ENCODE results near the gene RCN2.
A peak's percentile ranks its signal among the peaks of the same experiment; 100 is the strongest.
"Not testable (repeated sequence)": the region's sequence is repeated elsewhere in the genome, so short reads cannot be mapped to it uniquely, and the experiment has no call there.

The RCN2 gene

GRCh38 chr15:76931397-76932134 is at the start of gene RCN2:
TSS of gene RCN2 (plus strand) at chr15:76931749. CDS start at chr15:76931842, 93 bp downstream.
- peak within 1 kb of the TSS; percentile 88 to 96 (median 91) for H3K9ac ChIP-seq
- no peaks in the 10 kb centered on the region for H3K9me3 ChIP-seq (replicated peaks in 1 of 11)
- H3K27ac ChIP-seq, result peak within 1 kb of the TSS; percentile 47 to 89 (median 87); a peak in 21 of 22 replicates
- H4K20me1 ChIP-seq, result peaks cover 0 to 13% (median 10%) of the 10 kb centered on the region in 11 experiments; a peak in 8 of 22 replicates
- H3K4me1 ChIP-seq, result peaks cover 34 to 46% (median 40%) of the 10 kb centered on the region in 10 experiments
- H3K4me3 ChIP-seq, result peak within 1 kb of the TSS; percentile 85 to 97 (median 94)
- no peak for TF ChIP-seq Cebpa-rat (IDR thresholded peaks at IDR 0.05)
- H3K27me3 ChIP-seq, result no peaks in the 10 kb centered on the region
- peaks cover 14 to 38% (median 19%) of the 10 kb centered on the region in 11 experiments; a peak in 20 of 22 replicates for H3K36me3 ChIP-seq
- peak within 1 kb of the TSS; percentile 73 to 91 (median 83) for H3K4me2 ChIP-seq

GRCh38 chr15:76885212-76885611 is 46.3 kb upstream of the RCN2 start:
- TF ChIP-seq Cebpa-rat (IDR thresholded peaks at IDR 0.05), result no peak
- Histone ChIP-seq H4K20me1 (no peaks in the 10 kb centered on the region), H3K27me3 (no peaks in the 10 kb centered on the region), H3K27ac (no peak overlapping the region), H3K4me2 (no peak overlapping the region), H3K9me3 (replicated peaks in 1 of 11) (peaks cover 8 to 19% (median 14%) of the 10 kb centered on the region in 11 experiments; a peak in 20 of 22 replicates), H3K4me3 (no peak overlapping the region), H3K36me3 (peaks cover 14 to 48% (median 30%) of the 10 kb centered on the region in 11 experiments; a peak in 19 of 22 replicates), H3K4me1 (peaks cover 0 to 11% (median 0%) of the 10 kb centered on the region in 10 experiments; a peak in 1 of 20 replicates), H3K9ac (no peak overlapping the region)

- not testable (repeated sequence) for H3K27me3 ChIP-seq, H3K4me1 ChIP-seq, H4K20me1 ChIP-seq, H3K9ac ChIP-seq, H3K4me2 ChIP-seq, H3K27ac ChIP-seq, H3K4me3 ChIP-seq
- H3K9me3 ChIP-seq (replicated peaks in 1 of 11), result peaks cover 25 to 34% (median 29%) of the 10 kb centered on the region in 11 experiments
- H3K36me3 ChIP-seq, result peaks cover 9 to 26% (median 14%) of the 10 kb centered on the region in 11 experiments; a peak in 16 of 22 replicates
Measured at GRCh38 chr15:76887280-76888141, 44.0 kb upstream of the RCN2 start.

- not testable (repeated sequence) for H4K20me1 ChIP-seq, H3K27me3 ChIP-seq, H3K27ac ChIP-seq, H3K4me3 ChIP-seq, H3K4me1 ChIP-seq, H3K4me2 ChIP-seq, H3K9ac ChIP-seq
- Histone ChIP-seq H3K9me3 (replicated peaks in 1 of 11) (peaks cover 30 to 40% (median 33%) of the 10 kb centered on the region in 11 experiments), H3K36me3 (peaks cover 0 to 22% (median 8%) of the 10 kb centered on the region in 11 experiments; a peak in 9 of 22 replicates)
Measured at GRCh38 chr15:76892836-76893235, 38.7 kb upstream of the RCN2 start.

- Histone ChIP-seq H3K9ac (no peak overlapping the region), H3K4me1 (no peaks in the 10 kb centered on the region), H3K27ac (no peak overlapping the region), H3K36me3 (peaks cover 0 to 28% (median 12%) of the 10 kb centered on the region in 11 experiments; a peak in 11 of 22 replicates), H3K9me3 (replicated peaks in 1 of 11) (peaks cover 38 to 52% (median 44%) of the 10 kb centered on the region in 11 experiments), H3K27me3 (no peaks in the 10 kb centered on the region), H3K4me3 (no peak overlapping the region), H4K20me1 (no peaks in the 10 kb centered on the region), H3K4me2 (no peak overlapping the region)
- no peak for TF ChIP-seq Cebpa-rat (IDR thresholded peaks at IDR 0.05)
Measured at GRCh38 chr15:76894174-76894573, 37.4 kb upstream of the RCN2 start.

GRCh38 chr15:76898102-76898501 is 33.4 kb upstream of the RCN2 start:
- no peak overlapping the region for H3K4me3 ChIP-seq
- no peaks in the 10 kb centered on the region for H4K20me1 ChIP-seq
- no peaks in the 10 kb centered on the region for H3K27me3 ChIP-seq
- no peak overlapping the region for H3K9ac ChIP-seq
- no peak for TF ChIP-seq Cebpa-rat (IDR thresholded peaks at IDR 0.05)
- H3K9me3 ChIP-seq (replicated peaks in 1 of 11), result peaks cover 20 to 36% (median 27%) of the 10 kb centered on the region in 11 experiments
- H3K4me1 ChIP-seq, result peaks cover 6 to 9% (median 7%) of the 10 kb centered on the region in 10 experiments
- no peak overlapping the region for H3K27ac ChIP-seq
- no peak overlapping the region for H3K4me2 ChIP-seq
- peaks cover 0 to 30% (median 11%) of the 10 kb centered on the region in 11 experiments; a peak in 10 of 22 replicates for H3K36me3 ChIP-seq

GRCh38 chr15:76899176-76899930 is 32.2 kb upstream of the RCN2 start:
- peaks cover 0 to 24% (median 8%) of the 10 kb centered on the region in 11 experiments; a peak in 8 of 22 replicates for H3K36me3 ChIP-seq
- not testable (repeated sequence) for H3K9ac ChIP-seq, H3K4me2 ChIP-seq, H3K27ac ChIP-seq, H4K20me1 ChIP-seq, H3K4me3 ChIP-seq, H3K27me3 ChIP-seq
- H3K9me3 ChIP-seq (replicated peaks in 1 of 11), result peaks cover 8 to 25% (median 17%) of the 10 kb centered on the region in 11 experiments; a peak in 20 of 22 replicates
- peaks cover 19 to 21% (median 19%) of the 10 kb centered on the region in 10 experiments for H3K4me1 ChIP-seq

GRCh38 chr15:76899931-76900310 is 31.6 kb upstream of the RCN2 start:
- not testable (repeated sequence) for H3K9ac ChIP-seq, H4K20me1 ChIP-seq, H3K27ac ChIP-seq, H3K27me3 ChIP-seq, H3K4me3 ChIP-seq, H3K4me2 ChIP-seq
- Histone ChIP-seq H3K9me3 (replicated peaks in 1 of 11) (peaks cover 8 to 25% (median 17%) of the 10 kb centered on the region in 11 experiments; a peak in 20 of 22 replicates), H3K4me1 (peaks cover 22 to 27% (median 24%) of the 10 kb centered on the region in 10 experiments), H3K36me3 (peaks cover 0 to 24% (median 8%) of the 10 kb centered on the region in 11 experiments; a peak in 8 of 22 replicates)
